ENCODE results near the gene BDP1.
"Not testable (repeated sequence)": the region's sequence is repeated elsewhere in the genome, so short reads cannot be mapped to it uniquely, and the experiment has no call there.

The BDP1 gene

GRCh38 chr5:71503536-71503935 is 48.1 kb downstream of the BDP1 start:
- TF ChIP-seq, protein P1, sequence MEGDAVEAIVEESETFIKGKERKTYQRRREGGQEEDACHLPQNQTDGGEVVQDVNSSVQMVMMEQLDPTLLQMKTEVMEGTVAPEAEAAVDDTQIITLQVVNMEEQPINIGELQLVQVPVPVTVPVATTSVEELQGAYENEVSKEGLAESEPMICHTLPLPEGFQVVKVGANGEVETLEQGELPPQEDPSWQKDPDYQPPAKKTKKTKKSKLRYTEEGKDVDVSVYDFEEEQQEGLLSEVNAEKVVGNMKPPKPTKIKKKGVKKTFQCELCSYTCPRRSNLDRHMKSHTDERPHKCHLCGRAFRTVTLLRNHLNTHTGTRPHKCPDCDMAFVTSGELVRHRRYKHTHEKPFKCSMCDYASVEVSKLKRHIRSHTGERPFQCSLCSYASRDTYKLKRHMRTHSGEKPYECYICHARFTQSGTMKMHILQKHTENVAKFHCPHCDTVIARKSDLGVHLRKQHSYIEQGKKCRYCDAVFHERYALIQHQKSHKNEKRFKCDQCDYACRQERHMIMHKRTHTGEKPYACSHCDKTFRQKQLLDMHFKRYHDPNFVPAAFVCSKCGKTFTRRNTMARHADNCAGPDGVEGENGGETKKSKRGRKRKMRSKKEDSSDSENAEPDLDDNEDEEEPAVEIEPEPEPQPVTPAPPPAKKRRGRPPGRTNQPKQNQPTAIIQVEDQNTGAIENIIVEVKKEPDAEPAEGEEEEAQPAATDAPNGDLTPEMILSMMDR (IDR thresholded peaks at IDR 0.05; ENCODE audit: insufficient read depth, low read depth, low read length, missing control alignments) = no peak
- no peak for DNase-seq (ENCODE audit: low read depth)
- no peak overlapping the region for H3K4me3 ChIP-seq (ENCODE audit: low read length)

GRCh38 chr5:71522151-71522550 is 66.7 kb downstream of the BDP1 start:
- no peak for DNase-seq (ENCODE audit: low read depth)
- TF ChIP-seq, protein P1 (IDR thresholded peaks at IDR 0.05; ENCODE audit: insufficient read depth, low read depth, low read length, missing control alignments) = no peak
- no peak overlapping the region for H3K4me3 ChIP-seq (ENCODE audit: low read length)

- not testable (repeated sequence) for DNase-seq (ENCODE audit: low read depth)
Measured at GRCh38 chr5:71525611-71526010, 70.2 kb downstream of the BDP1 start.

GRCh38 chr5:71528206-71528605 is 72.8 kb downstream of the BDP1 start:
- peak; percentile 11 for DNase-seq (ENCODE audit: low read depth)
- H3K4me3 ChIP-seq (ENCODE audit: low read length) = no peak overlapping the region
- TF ChIP-seq, protein P1 (IDR thresholded peaks at IDR 0.05; ENCODE audit: insufficient read depth, low read depth, low read length, missing control alignments) = no peak

More at GRCh38 chr5:71525611-71526010, 70.2 kb downstream of the BDP1 start:
- H3K4me3 ChIP-seq (ENCODE audit: low read length) = not testable (repeated sequence)

DNA sequence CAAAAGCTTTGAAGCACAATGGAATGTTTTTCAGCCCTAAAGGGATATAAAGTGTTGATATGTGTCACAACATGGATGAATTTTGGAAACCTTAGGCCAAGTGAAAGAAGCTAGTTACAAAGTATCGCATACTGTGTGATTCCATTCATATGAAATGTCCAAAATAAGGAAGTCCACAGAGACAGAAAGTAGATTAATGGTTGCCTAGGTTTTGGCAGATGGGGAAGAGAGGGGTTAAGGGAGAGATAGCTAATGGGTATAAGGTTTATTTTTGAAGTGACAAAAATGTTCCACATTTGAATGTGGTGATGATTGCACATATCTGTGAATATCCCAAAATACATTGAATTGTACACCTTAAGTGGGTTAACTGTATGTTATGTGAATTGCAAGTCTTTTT is 74.2 kb downstream of the BDP1 start:
- H3K4me3 ChIP-seq (ENCODE audit: low read length) = no peak overlapping the region
- TF ChIP-seq, protein P1 (IDR thresholded peaks at IDR 0.05; ENCODE audit: insufficient read depth, low read depth, low read length, missing control alignments) = no peak
- no peak for DNase-seq (ENCODE audit: low read depth)

GRCh38 chr5:71533142-71533541 is 77.7 kb downstream of the BDP1 start:
- TF ChIP-seq, protein P1 (IDR thresholded peaks at IDR 0.05; ENCODE audit: insufficient read depth, low read depth, low read length, missing control alignments) = no peak
- DNase-seq (ENCODE audit: low read depth) = no peak
- no peak overlapping the region for H3K4me3 ChIP-seq (ENCODE audit: low read length)

GRCh38 chr5:71533615-71534014 is 78.2 kb downstream of the BDP1 start:
- H3K4me3 ChIP-seq (ENCODE audit: low read length) = no peak overlapping the region
- TF ChIP-seq, protein P1 (IDR thresholded peaks at IDR 0.05; ENCODE audit: insufficient read depth, low read depth, low read length, missing control alignments) = no peak
- peak; percentile 41 for DNase-seq (ENCODE audit: low read depth)

Measured in epithelial cell of esophagus (primary cell).